ENCODE results near the gene NDUFB1. TPM values are rescaled to one million over a fixed set of nuclear protein-coding genes. Genes with fewer than 3 reads are reported as not detected.
A peak's percentile ranks its signal among the peaks of the same experiment; 100 is the strongest.

The NDUFB1 gene
- total RNA-seq, 2 experiments from 2014 or later = 136 to 140 TPM

DNA sequence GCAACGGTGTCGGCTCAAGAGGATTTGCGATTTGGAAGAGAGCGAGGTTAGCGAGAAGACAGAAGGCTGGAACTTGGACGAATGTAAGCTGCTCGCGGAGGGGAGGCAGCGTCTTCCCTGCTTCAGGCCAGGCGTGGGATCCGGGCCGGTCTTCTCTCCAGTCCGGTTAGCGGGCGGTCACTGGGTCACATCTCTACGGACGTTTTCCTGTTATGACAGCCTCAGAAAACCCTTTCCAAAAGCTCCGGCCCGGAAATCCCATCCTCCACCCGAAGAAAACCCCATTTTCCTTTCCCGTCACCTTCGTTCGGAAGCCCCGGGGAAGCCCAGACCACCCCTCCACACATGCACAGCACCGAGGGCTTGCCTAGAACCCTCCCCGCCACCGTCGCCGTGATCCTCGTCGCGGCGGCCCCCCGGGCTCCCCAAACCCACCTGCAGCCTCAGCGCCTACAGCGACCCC lies 268 bp downstream of the NDUFB1 start:
- CTCF ChIA-PET = interaction anchor here (0.6 to 7.0 kb wide), 6 partner anchors 13 to 569 kb away, joined by 3 to 141 read pairs (median 6); partner anchors contain the start of genes ATXN3 and TRIP11

DNA sequence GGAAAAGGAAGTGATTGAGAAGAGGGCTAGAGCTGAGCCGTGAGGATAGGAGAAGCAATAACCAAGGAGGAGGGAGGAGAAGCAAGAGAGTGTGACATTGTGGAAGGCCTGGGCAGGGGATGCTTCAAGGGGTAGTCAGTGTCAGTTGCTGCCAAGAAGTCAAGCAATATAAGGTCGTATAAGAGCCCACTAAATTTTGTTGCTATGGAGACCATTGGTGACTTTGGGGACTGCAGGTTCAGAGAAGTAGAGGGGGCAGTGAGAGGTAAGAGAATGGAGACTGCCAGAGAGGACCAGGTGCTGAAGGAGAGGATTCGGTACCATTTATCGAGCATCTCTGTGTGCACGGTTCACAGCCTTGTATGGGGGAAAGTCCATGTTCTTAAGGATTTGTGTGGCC lies 12.0 kb downstream of the NDUFB1 start:
- H3K9me3 Mint-ChIP-seq = no peaks in the 10 kb centered on the region
- POLR2A ChIA-PET = interaction anchor here (9.2 kb wide), 1 partner anchor 12 kb away, joined by 149 read pairs; the partner anchor contains the start of genes CPSF2 and NDUFB1
- H3K27ac Mint-ChIP-seq = no peak overlapping the region
- H3K36me3 Mint-ChIP-seq (ENCODE audit: low read depth) = no peaks in the 10 kb centered on the region
- CTCF ChIA-PET = interaction anchor here (0.7 to 5.0 kb wide), 2 partner anchors 10 to 544 kb away, joined by 5 to 141 read pairs; partner anchors contain the start of genes CPSF2 and NDUFB1
- peaks cover 25% of the 10 kb centered on the region for H3K4me1 Mint-ChIP-seq
- H3K27me3 Mint-ChIP-seq = no peaks in the 10 kb centered on the region
- no peak for DNase-seq
- H3K4me3 Mint-ChIP-seq = no peak overlapping the region

More for the DNA sequence above, 268 bp downstream of the NDUFB1 start:
- POLR2A ChIA-PET = interaction anchor here (0.7 to 11.2 kb wide), 19 partner anchors 12 to 1007 kb away, joined by 3 to 149 read pairs (median 4); partner anchors contain the start of genes ATXN3, PPP4R3A, TC2N and TRIP11
- Mint-ChIP-seq H3K4me1 (peaks cover 49% of the 10 kb centered on the region), H3K9me3 (no peaks in the 10 kb centered on the region), H3K36me3 (ENCODE audit: low read depth) (peaks cover 49% of the 10 kb centered on the region), H3K27ac (peak overlapping the region; percentile 97), H3K4me3 (peak overlapping the region; percentile 85), H3K27me3 (no peaks in the 10 kb centered on the region)
- no peak for DNase-seq

- H3K27me3 Mint-ChIP-seq = no peaks in the 10 kb centered on the region
- no peak overlapping the region for H3K27ac Mint-ChIP-seq
- ChIA-PET CTCF (interaction anchor here (2.3 to 5.0 kb wide), 2 partner anchors 10 to 11 kb away, joined by 11 to 141 read pairs; partner anchors contain the start of genes CPSF2 and NDUFB1), POLR2A (interaction anchor here (3.9 to 9.2 kb wide), 2 partner anchors 13 to 70 kb away, joined by 59 to 149 read pairs; partner anchors contain the start of genes CPSF2, NDUFB1 and TRIP11)
- H3K36me3 Mint-ChIP-seq (ENCODE audit: low read depth) = no peaks in the 10 kb centered on the region
- H3K4me1 Mint-ChIP-seq = peaks cover 29% of the 10 kb centered on the region
- H3K9me3 Mint-ChIP-seq = no peaks in the 10 kb centered on the region
- H3K4me3 Mint-ChIP-seq = no peak overlapping the region
- no peak for DNase-seq
Measured at GRCh38 chr14:92108345-92109254, 12.9 kb downstream of the NDUFB1 start.

DNA sequence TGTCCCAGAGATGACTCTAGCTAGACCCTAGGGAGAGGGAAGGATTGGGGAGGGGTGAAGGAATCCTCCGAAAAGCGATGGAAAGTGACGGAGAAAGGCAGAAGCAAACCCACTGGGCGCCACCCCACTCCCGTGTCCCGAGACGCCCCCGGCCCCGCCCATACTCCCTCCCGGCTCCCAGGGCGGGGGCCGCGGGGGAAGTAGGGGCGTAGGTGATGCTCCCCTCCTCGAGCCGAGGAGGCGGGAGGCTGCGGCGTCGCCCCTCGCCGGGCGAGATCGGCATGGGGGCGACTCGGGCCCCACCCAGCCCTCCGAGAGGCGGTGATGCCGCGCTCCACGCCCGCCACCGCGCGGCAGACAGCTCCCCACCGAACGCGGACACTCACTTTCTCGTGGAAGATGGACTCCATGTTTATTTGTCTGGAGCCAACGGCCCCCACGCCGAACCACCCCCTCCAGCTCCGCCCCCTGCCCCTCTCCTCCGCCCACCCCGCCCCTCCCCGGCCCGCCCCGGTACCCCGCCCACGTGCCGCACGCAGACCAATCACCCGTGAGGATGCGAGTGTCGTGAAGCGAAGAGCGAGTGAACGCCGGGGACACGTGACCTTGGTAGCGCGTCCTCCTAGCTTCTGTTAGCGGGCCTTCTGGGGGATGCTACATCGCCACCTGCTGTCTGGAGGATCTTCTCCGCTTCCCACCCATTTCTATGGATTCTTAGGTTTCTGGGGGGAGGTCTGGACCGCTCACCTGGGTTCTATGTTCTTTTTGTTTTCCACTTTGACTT lies 15.2 kb downstream of the NDUFB1 start, which contains the start of gene ATXN3:
TSS of gene ATXN3 (minus strand) at position 440 of the 784 bp plus-strand sequence. CDS start at position 410, 30 bp downstream.
- Mint-ChIP-seq H3K4me3 (peak within 1 kb of the TSS; percentile 93), H3K27me3 (no peaks in the 10 kb centered on the region), H3K27ac (peak within 1 kb of the TSS; percentile 92), H3K4me1 (peaks cover 38% of the 10 kb centered on the region), H3K36me3 (ENCODE audit: low read depth) (no peaks in the 10 kb centered on the region), H3K9me3 (no peaks in the 10 kb centered on the region)
- CTCF ChIA-PET = interaction anchor here (0.7 to 5.0 kb wide), 23 partner anchors 8 to 683 kb away, joined by 3 to 141 read pairs (median 6); partner anchors contain the start of genes CPSF2, NDUFB1, PPP4R3A and TRIP11
- peak; percentile 96 for DNase-seq
- POLR2A ChIA-PET = interaction anchor here (0.6 to 9.2 kb wide), 10 partner anchors 15 to 596 kb away, joined by 3 to 149 read pairs (median 4); partner anchors contain the start of genes CPSF2, NDUFB1, PPP4R3A and TRIP11

DNA sequence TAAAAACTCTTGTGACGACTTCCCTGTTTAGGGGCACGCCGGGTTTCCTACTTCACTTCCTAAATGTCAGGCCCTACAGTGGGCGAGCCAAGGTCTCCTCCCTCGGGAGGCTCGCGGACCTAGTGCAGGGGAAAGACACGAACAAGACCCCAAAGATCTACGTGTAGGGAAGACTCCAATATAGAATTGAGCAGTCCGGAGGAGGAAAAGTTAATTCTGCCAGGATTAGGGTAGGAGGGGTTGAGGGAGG lies 15.7 kb downstream of the NDUFB1 start:
- ChIA-PET CTCF (interaction anchor here (1.4 to 5.0 kb wide), 12 partner anchors 10 to 611 kb away, joined by 4 to 141 read pairs (median 8); partner anchors contain the start of genes CPSF2, NDUFB1 and TRIP11), POLR2A (interaction anchor here (1.1 to 9.2 kb wide), 4 partner anchors 16 to 596 kb away, joined by 5 to 149 read pairs (median 32); partner anchors contain the start of genes CPSF2, NDUFB1, PPP4R3A and TRIP11)
- peak; percentile 31 for DNase-seq
- Mint-ChIP-seq H3K4me1 (peaks cover 38% of the 10 kb centered on the region), H3K9me3 (no peaks in the 10 kb centered on the region), H3K27me3 (no peaks in the 10 kb centered on the region), H3K36me3 (ENCODE audit: low read depth) (no peaks in the 10 kb centered on the region), H3K27ac (peak overlapping the region; percentile 92), H3K4me3 (peak overlapping the region; percentile 93)

DNA sequence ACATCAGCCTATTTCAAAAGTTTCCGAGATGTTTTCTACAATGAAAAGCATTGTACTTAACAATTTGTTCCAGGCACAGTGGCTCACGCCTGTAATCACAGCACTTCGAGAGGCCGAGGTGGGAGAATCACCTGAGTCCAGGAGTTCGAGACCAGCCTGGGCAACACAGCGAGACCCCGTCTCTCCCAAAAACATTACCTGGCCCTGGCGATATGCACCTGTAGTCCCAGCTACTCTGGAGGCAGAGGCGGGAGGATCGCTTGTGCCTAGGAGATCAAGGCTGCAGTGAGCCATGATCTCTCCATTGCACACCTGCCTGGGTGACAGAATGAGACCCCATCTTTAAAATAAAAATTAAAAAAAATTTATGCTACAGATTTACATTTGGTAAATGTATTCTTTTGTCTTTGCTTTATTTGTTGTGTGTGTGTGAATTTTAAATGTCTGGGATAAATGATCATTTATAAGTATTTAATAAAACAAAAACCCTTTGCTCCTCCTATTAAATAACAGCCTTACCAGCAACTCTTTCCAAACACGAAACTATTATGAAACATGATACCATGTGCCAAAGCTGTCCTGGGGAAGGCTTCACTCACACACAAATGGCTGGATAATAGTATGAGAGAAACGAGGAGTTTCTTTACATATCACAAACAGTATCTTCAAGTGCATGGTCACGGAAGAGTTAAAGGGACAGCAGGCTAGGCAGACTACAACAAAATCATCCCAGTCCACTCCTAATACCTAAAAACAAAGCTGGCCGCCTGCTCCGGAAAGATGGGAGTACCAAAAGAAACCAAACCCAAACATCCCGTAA lies 16.2 kb downstream of the NDUFB1 start:
- peaks cover 38% of the 10 kb centered on the region for H3K4me1 Mint-ChIP-seq
- no peaks in the 10 kb centered on the region for H3K27me3 Mint-ChIP-seq
- peak overlapping the region; percentile 93 for H3K4me3 Mint-ChIP-seq
- DNase-seq = no peak
- ChIA-PET POLR2A (interaction anchor here (1.8 to 9.2 kb wide), 3 partner anchors 16 to 66 kb away, joined by 6 to 149 read pairs (median 59); partner anchors contain the start of genes CPSF2, NDUFB1 and TRIP11), CTCF (interaction anchor here (1.5 to 5.0 kb wide), 9 partner anchors 10 to 610 kb away, joined by 4 to 141 read pairs (median 8); partner anchors contain the start of genes CPSF2, NDUFB1 and TRIP11)
- no peaks in the 10 kb centered on the region for H3K36me3 Mint-ChIP-seq (ENCODE audit: low read depth)
- peak overlapping the region; percentile 92 for H3K27ac Mint-ChIP-seq
- no peaks in the 10 kb centered on the region for H3K9me3 Mint-ChIP-seq

GRCh38 chr14:92103363-92103989 lies 18.0 kb downstream of the NDUFB1 start:
- POLR2A ChIA-PET = interaction anchor here (9.2 kb wide), 1 partner anchor 18 kb away, joined by 149 read pairs; the partner anchor contains the start of genes CPSF2 and NDUFB1
- DNase-seq = no peak
- Mint-ChIP-seq H3K27ac (no peak overlapping the region), H3K4me1 (peaks cover 39% of the 10 kb centered on the region), H3K27me3 (no peaks in the 10 kb centered on the region), H3K36me3 (ENCODE audit: low read depth) (no peaks in the 10 kb centered on the region), H3K4me3 (no peak overlapping the region), H3K9me3 (no peaks in the 10 kb centered on the region)
- CTCF ChIA-PET = no interaction called here

GRCh38 chr14:92099802-92100201 lies 21.7 kb downstream of the NDUFB1 start:
- DNase-seq = no peak
- Mint-ChIP-seq H3K36me3 (ENCODE audit: low read depth) (peaks cover 3% of the 10 kb centered on the region), H3K4me3 (no peak overlapping the region), H3K27ac (no peak overlapping the region), H3K4me1 (peaks cover 19% of the 10 kb centered on the region), H3K9me3 (no peaks in the 10 kb centered on the region), H3K27me3 (no peaks in the 10 kb centered on the region)
- POLR2A ChIA-PET = interaction anchor here (1.2 to 2.1 kb wide), 2 partner anchors 13 to 22 kb away, joined by 4 to 9 read pairs; partner anchors contain the start of genes CPSF2 and NDUFB1
- CTCF ChIA-PET = interaction anchor here (0.6 to 2.7 kb wide), 4 partner anchors 7 to 1102 kb away, joined by 3 to 11 read pairs (median 4); partner anchors contain the start of genes ATXN3 and CPSF2

GRCh38 chr14:92093320-92093719 lies 28.2 kb downstream of the NDUFB1 start:
- Mint-ChIP-seq H3K27ac (no peak overlapping the region), H3K9me3 (no peaks in the 10 kb centered on the region), H3K4me1 (no peaks in the 10 kb centered on the region), H3K27me3 (no peaks in the 10 kb centered on the region), H3K36me3 (ENCODE audit: low read depth) (peaks cover 17% of the 10 kb centered on the region), H3K4me3 (no peak overlapping the region)
- ChIA-PET CTCF (interaction anchor here (1.4 kb wide), 1 partner anchor 13 kb away, joined by 6 read pairs; the partner anchor contains the start of gene ATXN3), POLR2A (interaction anchor here (1.6 kb wide), 1 partner anchor 11 kb away, joined by 3 read pairs; no protein-coding TSS in a partner anchor)
- no peak for DNase-seq

DNA sequence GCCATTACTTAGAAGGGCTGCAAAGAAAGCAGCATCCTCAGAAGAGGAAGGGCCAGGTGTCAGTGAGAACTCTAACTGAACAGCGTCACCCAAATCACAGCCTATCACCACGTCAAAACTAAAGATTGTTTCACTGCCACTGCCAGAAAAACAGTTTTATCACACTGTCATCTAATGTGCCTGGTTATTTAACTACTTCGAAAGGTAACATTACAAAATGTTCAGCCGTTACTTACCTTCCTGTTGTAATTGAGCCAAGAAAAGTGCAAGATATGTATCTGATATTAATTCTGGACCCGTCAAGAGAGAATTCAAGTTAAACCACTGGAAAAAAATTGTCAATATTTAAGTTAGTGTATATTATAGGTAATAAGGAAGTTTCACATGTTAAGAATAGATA lies 33.0 kb downstream of the NDUFB1 start:
- ChIA-PET CTCF (no interaction called here), POLR2A (interaction anchor here (1.4 kb wide), 1 partner anchor 13 kb away, joined by 3 read pairs; no protein-coding TSS in a partner anchor)
- H3K27ac Mint-ChIP-seq = no peak overlapping the region

GRCh38 chr14:92074555-92074954 lies 47.0 kb downstream of the NDUFB1 start:
- Mint-ChIP-seq H3K27me3 (no peaks in the 10 kb centered on the region), H3K27ac (no peak overlapping the region), H3K36me3 (ENCODE audit: low read depth) (peaks cover 14% of the 10 kb centered on the region), H3K4me1 (peaks cover 4% of the 10 kb centered on the region), H3K9me3 (no peaks in the 10 kb centered on the region), H3K4me3 (no peak overlapping the region)
- DNase-seq = no peak
- CTCF ChIA-PET = interaction anchor here (2.1 kb wide), 1 partner anchor 32 kb away, joined by 8 read pairs; the partner anchor contains the start of gene ATXN3
- POLR2A ChIA-PET = interaction anchor here (1.7 kb wide), 1 partner anchor 14 kb away, joined by 3 read pairs; no protein-coding TSS in a partner anchor

More for the DNA sequence above, 33.0 kb downstream of the NDUFB1 start:
- Mint-ChIP-seq H3K4me1 (no peaks in the 10 kb centered on the region), H3K36me3 (ENCODE audit: low read depth) (peaks cover 28% of the 10 kb centered on the region), H3K9me3 (no peaks in the 10 kb centered on the region), H3K4me3 (no peak overlapping the region), H3K27me3 (no peaks in the 10 kb centered on the region)
- DNase-seq = no peak
